HG03439 (cell line): ENCODE measurements around the gene SERHL2.
"Not testable (repeated sequence)": the region's sequence is repeated elsewhere in the genome, so short reads cannot be mapped to it uniquely, and the experiment has no call there.

Experiments used
- ATAC-seq: cut with Tn5 transposase; IDR thresholded peaks from one replicate; pipeline ENCODE4 v1.9.1; 2021; ENCODE audit warnings: mild to moderate bottlenecking, moderate library complexity; ENCODE audit not compliant: unreplicated experiment

The SERHL2 gene

GRCh38 chr22:42571068-42571467 lies 17.3 kb downstream of the SERHL2 start:
- ATAC-seq, result not testable (repeated sequence)

GRCh38 chr22:42574046-42574445 lies 20.3 kb downstream of the SERHL2 start:
- not testable (repeated sequence) for ATAC-seq

GRCh38 chr22:42574468-42574867 lies 20.7 kb downstream of the SERHL2 start:
- not testable (repeated sequence) for ATAC-seq

DNA sequence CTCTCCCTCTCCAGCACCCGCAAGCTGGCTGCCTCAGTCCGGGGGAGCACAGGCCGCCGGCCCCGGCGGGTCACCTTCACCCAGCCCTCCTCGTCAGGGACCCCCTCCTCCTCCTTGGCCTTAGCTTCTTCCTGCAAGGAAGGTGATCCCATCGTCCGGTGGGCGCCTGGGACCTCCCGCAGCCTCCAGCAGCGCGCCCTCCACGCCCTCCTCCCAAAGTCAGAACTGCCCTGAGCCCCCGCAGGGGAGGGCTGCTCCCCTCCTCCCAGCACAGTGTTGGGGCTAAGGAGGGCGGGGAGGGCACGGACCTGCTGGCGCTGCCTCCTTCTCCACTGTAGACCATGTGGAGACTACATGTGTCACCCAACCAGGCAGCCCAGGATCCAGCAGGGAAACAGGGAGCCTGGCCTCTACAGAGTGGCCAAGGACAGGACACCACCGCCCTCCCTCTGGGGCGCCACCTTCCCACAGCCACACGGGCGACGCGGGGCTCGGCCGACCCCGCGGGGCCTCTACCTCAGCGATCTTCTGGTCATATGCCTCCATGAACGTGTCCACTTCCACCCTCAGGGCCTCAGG lies 22.3 kb downstream of the SERHL2 start:
- not testable (repeated sequence) for ATAC-seq

GRCh38 chr22:42577141-42577540 lies 23.4 kb downstream of the SERHL2 start:
- ATAC-seq, result not testable (repeated sequence)

DNA sequence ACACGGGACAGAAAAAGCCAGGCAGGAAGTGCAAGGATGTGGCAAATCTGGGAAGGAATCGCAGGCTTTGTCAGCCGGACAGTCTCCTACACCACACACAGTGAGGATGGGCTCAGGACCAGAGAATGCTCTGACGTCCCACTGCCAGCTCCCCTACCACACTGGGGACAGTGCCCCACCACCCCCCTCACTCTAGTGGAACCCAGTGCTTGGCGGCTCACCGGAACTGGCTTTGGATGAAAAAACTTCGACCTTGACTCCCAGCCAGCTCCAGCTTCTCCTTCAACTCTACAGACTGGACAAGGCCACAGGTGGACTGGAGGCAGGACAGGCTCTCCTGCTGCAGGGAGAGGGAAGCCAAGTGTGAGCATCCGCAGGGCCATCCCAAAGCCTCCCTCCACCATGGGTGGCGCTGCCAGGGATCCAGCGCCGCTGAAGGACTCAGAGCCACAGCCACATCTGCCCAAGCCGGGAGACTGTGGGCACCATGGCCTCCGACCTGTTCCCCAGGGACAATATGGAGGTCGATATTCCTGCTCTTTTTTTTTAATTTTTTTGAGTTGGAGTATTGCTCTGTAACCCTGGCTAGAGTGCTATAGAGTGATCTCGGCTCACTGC lies 24.0 kb downstream of the SERHL2 start:
- no peak for ATAC-seq

- not testable (repeated sequence) for ATAC-seq
These were observed 26.3 kb downstream of the SERHL2 start for GRCh38 chr22:42580040-42580439.

DNA sequence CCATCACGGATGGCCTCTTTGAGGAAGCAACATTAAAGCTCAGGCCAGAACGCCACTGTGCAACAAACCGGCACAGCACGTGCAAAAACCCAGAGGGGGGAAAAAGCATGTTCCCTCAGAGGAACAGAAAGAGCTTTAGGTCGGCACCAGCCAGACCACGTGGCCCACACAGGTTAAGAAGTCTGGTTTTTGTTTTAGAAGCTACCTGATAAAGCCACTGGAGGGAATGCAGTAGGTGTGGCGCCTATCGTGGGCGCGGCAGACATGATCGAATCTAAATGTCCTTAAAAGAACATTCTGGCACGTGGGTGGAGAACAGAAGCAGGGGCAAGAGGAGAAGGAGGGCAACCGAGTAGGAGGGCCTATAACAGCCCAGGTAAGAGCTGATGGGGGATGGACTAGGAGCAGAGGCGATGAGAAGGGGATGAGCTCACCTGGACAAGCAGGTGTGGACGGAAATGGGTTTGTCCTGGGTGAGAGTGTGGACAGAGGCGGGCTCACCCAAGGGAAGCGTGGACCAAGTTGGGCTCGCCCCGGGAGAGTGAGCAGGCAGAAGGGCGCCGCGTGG lies 27.5 kb downstream of the SERHL2 start:
- ATAC-seq, result peak; percentile 27

- peak; percentile 52 for ATAC-seq
These were observed 28.3 kb downstream of the SERHL2 start for GRCh38 chr22:42581762-42582716.

- no peak for ATAC-seq
These were observed 29.2 kb downstream of the SERHL2 start for GRCh38 chr22:42582987-42583386.

- ATAC-seq, result no peak
These were observed 30.7 kb downstream of the SERHL2 start for GRCh38 chr22:42584364-42584940.

- ATAC-seq, result no peak
These were observed 31.3 kb downstream of the SERHL2 start for GRCh38 chr22:42585096-42585495.

DNA sequence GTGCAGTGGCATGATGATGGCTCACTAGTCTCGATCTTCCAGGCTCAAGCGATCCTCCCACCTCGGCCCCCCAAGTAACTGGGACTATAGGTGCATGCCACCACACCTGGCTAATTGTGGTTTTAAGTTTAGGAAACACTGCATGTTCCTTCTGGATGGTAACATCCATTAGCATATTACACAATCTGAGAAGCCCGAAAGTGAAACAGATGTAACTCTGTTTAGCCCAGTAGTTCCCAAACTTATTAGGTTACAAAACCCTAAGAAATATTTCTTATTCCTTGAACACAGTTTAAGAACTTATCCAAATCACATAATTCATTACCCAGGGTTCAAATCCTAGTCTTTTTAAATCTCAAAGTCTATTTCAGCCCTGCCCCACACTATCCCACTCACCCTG lies 32.6 kb downstream of the SERHL2 start:
- ATAC-seq, result no peak

DNA sequence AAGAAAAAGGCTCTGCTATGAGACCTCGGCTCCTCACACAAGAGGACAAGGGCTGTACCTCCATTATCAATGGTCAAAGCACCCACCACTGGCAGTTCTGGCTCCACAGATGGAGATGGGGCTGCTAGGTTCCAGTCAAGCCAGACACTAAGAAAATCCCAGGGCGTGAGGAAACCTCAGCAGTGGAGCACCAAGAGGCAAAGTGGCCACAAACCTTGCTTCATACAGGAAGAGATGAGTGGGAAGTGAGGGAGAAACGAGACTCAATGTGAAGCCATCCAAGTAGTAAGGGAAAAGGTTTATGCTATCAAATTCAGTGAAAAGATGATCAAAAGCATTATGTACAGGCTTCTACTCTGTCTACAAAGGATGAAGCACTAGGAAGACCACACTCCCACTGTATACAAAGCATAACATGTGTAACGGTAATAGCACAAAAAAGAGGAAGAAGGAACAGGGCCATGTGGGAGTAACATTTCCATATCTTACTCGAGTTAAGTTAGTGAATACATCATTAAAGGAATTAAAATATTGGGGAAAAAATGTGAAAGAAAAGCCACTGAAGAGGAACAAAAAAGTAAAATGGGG lies 33.9 kb downstream of the SERHL2 start:
- ATAC-seq, result no peak

GRCh38 chr22:42591987-42592386 lies 38.2 kb downstream of the SERHL2 start:
- ATAC-seq, result no peak

- no peak for ATAC-seq
These were observed 41.7 kb downstream of the SERHL2 start for GRCh38 chr22:42595434-42595833.

GRCh38 chr22:42596336-42596735 lies 42.6 kb downstream of the SERHL2 start:
- no peak for ATAC-seq

DNA sequence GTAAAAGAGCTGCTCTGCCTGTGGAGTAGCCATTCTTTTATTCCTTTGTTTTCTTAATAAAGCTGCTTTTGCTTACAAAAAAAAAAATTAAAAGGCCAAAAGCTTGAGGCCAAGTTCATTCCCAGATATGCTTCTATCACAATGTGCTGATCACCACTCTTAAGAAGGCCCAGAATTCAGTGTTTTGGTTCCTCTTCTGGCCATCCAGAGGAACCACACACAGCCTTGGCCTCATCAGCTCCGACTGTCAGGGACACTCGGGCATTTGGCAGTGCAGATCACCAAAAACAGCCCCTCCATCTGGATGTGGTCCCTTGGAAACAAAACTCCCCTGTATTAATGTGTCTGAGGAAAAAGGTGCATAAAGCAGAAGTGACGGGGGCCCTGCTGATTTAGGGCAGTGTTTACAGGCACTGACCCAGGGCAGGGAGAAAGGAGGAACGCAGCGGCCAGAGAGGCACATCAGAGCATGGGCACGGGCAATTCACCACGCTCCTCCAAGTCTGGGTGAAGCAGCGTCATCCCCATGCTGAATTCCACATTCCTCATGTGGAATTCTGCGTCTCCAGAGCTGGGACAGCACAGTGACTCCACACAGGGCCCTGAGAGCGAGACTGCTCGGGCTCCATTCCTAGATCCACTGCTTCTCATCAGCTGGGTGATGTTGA lies 43.2 kb downstream of the SERHL2 start:
- no peak for ATAC-seq

DNA sequence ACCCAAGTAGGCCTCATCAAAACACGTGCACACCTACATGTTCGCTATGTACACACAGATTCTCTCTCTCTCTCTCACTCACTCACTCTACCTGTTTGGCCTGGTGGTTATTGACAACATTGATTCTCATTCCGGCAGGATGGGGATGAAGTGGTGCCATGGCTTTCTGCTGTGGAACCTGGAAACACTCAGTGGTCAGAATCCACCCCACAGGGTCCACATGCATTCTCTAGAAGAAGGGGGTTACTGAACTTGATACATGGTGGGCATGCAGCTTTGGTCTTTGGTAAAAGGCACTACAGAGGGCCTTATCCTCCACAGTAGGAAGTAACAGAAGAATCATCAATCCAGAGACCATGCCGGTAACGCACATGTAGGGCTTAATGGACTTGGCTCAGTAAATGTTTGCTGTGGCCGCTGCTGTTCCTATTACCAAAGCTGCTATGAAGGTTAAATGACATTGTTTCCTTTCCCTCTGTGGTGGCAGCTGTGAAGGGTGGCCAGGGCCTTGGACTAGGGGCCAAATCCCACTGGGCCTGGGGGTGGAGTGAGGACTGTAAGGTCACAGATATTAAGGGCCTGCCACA lies 48.2 kb downstream of the SERHL2 start:
- no peak for ATAC-seq

GRCh38 chr22:42602470-42602869 lies 48.7 kb downstream of the SERHL2 start:
- no peak for ATAC-seq
